ENCODE results near the gene ARIH1.
A peak's percentile ranks its signal among the peaks of the same experiment; 100 is the strongest.
"Not testable (repeated sequence)": the region's sequence is repeated elsewhere in the genome, so short reads cannot be mapped to it uniquely, and the experiment has no call there.

ARIH1 gene, protein sequence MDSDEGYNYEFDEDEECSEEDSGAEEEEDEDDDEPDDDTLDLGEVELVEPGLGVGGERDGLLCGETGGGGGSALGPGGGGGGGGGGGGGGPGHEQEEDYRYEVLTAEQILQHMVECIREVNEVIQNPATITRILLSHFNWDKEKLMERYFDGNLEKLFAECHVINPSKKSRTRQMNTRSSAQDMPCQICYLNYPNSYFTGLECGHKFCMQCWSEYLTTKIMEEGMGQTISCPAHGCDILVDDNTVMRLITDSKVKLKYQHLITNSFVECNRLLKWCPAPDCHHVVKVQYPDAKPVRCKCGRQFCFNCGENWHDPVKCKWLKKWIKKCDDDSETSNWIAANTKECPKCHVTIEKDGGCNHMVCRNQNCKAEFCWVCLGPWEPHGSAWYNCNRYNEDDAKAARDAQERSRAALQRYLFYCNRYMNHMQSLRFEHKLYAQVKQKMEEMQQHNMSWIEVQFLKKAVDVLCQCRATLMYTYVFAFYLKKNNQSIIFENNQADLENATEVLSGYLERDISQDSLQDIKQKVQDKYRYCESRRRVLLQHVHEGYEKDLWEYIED

DNA sequence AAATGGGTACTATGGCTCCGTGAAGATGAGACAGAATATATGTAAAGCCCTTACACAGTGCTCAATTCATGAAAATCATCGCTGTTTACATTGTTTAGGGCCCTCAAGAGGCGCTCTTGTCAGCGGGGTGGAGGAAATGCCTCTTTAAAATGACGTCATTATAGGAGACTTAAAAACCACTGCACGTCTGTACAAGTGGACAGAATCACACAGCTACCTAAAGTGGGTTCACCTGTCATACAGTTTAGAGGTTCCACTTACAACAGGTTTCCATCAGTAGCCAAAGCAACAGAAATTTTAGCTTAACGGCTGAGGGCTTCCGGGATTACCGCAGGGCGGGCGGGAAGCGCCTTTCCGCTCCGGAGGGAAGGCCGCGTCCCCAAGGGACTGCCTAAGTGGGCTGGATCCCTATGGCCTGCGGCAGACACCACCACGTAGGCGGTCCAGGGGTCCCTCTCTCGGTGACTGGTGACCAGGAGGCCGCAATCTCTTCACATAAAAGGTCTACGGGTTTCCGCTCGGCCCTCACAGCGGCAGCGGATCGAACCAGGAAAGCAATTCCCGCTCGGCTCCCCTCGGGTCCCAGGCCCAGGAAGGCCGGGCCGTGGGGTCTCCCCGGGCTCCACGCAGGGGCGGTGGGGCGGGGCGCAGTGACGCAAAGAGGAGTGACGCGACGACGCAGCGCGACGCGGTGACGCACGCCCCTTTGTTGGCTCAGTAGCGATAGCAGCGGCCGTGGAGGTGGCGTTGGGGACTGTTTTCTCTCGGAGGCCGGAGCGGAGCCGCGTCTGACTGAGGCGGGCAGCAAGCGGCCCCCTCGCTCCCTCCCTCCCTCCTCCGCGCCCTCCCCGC lies at the start of gene ARIH1:
TSS of gene ARIH1 (plus strand) at position 717 of the 852 bp plus-strand sequence. CDS start 310 bp downstream, outside the sequence.
- peak; percentile 94 for DNase-seq (ENCODE audit: low read depth)

DNA sequence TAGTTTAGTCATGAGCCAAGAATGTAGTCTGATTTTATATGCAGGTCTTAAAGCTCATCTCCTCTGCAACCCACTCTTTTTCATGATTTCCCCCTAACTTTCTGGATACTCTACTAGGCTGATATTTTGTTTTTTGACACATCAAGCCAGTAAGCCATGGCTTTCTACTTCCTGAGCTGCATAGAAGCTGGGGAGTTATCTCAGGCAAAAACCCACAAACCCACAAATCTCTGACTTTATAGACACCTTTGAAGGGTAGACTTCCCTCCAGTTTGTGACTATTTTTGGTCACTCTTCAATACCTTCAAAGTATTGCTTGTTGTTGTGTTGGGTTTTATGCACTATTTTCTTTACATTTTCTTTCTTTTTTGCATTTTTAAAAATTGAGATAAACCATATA lies 47.4 kb upstream of the ARIH1 start:
- no peak for DNase-seq (ENCODE audit: low read depth)

DNA sequence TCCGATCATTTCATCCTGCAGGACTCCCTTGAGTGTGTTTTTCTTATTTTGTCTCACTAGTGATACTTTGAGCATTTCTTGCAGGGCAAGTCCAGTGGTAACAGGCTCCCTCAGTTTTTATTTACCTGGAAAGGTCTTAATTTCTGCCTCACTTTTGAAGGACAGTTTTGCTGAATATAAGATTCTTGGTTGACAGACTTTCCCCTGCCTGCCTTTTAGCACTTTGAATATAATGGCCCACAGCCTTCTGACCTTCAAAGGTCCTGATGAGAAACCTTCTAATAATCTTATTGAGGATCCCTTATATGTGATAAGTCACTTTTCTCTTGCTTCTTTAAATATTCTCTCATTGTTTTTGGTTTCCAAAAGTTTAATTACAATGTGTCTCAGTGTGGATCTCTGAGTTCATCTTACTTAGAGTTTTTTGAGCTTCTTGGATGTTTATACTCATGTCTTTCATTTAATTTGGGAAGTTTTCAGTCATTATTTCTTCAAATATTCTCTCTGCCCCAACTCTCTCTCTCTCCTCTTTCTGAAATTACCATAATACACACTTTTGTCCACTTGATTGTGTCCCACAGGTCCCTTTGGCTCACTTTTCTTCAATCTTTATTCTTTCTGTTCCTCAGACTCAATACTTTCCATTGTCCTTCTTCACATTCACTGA lies 36.3 kb upstream of the ARIH1 start:
- no peak for DNase-seq (ENCODE audit: low read depth)

DNA sequence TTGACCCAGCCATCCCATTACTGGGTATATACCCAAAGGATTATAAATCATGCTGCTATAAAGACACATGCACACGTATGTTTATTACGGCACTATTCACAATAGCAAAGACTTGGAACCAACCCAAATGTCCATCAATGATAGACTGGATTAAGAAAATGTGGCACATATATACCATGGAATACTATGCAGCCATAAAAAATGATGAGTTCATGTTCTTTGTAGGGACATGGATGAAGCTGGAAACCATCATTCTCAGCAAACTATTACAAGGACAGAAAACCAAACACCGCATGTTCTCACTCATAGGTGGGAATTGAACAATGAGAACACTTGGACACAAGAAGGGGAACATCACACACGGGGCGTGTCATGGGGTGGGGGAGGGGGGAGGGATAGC lies 31.3 kb upstream of the ARIH1 start:
- not testable (repeated sequence) for DNase-seq (ENCODE audit: low read depth)

DNA sequence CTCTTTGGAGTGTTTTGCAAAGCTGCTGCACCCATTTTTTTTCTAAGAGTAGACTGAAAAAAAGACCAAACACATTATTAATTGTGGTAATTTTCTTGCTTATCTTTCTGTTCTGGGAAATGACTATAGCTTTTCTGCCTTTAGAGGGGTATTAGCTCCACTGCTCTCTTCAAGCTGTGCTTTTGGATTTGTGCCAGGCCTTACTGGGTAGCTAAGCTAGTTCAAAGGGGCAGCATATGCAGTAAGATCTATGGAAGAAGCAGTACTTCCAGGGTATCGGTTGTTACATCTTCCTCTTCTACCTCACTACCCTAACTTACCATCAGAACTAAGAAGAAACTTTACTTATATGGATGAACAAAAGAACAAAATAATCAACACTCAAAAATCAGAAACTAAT lies 28.7 kb upstream of the ARIH1 start:
- no peak for DNase-seq (ENCODE audit: low read depth)

DNA sequence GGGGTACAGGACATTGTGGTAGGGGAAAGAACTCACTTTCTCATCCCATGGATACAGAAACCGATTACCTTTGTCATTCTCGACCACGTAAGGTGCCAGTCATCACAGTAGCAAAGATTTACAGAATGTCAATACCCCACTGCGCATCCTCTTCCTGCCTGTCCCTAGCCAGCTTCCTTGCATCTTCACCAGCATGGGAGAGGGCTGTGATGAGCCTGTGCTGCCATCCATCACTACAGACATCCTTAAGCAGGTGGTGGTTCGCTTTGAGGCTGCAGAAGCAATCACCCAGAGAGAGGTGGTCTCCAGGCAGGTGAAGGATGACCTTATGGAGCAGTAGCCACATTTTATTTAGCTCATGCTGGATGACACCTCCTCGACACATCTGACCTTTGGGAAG lies 23.3 kb upstream of the ARIH1 start:
- no peak for DNase-seq (ENCODE audit: low read depth)

DNA sequence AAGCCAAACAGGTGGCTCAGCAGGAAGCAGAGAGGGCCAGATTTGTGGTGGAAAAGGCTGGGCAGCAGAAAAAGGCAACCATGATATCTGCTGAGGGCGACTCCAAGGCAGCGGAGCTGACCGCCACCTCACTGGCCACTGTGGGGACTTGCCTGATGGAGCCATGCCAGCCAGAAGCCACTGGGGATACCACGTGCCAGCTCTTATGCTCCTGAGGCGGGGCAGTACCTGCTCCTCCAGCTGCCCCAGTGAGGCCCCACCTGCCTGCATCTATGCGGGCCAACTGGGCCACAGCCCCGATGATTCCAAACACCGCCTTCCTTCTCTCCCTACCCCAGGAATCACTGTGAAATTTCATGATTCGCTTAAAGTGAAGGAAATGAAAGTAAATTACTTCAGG lies 22.9 kb upstream of the ARIH1 start:
- no peak for DNase-seq (ENCODE audit: low read depth)

DNA sequence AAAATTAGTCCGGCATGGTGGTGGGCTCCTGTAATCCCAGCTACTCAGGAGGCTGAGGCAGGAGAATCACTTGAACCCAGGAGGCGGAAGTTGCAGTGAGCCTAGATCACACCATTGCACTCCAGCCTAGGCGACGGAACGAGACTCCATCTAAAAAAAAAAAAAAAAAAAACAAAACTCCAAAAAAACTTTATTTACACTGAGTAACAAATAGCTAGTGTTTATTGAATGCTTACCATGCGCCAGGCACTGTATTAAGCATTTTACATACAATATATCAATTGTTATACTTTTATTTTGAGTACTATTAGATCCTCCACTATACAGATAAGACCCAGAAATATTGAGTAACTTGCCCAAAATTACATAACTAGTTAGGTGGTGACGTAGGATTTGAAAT lies 17.4 kb upstream of the ARIH1 start:
- DNase-seq (ENCODE audit: low read depth), result no peak

DNA sequence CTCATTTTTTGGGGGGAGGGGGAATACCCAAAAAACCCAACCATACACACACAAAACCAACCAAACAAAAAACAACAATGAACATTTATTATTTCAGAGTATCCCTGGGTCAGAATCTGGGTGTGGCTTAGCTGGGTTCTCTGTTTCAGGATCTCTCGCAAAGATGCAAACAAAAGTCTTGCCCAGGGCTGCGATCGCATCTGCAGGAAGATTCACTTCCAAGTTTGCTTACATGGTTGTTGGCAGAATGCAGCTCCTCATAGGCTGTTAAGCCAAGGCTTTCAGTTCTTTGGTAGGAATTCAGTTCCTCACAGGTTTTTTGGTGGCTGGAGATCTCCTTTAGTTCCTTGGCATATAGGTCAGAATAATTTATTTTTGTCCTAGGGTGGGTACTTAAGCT lies 13.7 kb upstream of the ARIH1 start:
- DNase-seq (ENCODE audit: low read depth), result no peak

DNA sequence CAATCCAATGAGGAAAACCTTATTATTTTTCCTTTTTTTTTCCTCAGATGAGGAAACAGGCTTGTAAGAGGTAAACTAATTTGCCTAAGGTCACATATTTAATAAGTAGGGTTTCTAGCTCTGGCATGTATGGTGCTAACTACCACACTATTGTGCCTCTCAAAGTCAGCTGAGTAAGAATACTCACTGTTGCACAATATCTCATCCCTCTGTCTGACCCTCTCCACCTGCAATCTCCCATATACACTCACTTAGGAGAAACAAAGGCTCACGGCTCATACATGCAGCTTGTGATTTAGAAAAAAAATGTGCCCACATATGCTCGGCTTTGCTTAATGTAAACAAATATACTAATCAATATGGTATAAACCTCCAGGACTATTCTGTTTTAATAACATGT lies 10.4 kb upstream of the ARIH1 start:
- DNase-seq (ENCODE audit: low read depth), result no peak

DNA sequence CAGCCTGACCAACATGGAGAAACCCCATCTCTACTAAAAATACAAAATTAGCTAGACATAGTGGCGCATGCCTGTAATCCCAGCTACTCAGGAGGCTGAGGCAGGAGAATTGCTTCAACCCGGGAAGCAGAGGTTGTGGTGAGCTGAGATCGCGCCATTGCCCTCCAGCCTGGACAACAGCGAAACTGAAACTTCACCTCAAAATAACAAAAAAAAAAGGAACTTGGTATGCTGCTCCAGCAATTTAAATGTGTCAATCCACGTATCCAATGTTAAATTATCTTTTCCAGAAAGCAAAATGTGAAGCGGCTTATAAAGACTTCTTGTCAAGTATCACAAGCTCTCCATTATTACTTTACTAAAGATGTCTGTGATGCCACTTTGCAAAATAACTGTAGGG lies 9.9 kb upstream of the ARIH1 start:
- no peak for DNase-seq (ENCODE audit: low read depth)

DNA sequence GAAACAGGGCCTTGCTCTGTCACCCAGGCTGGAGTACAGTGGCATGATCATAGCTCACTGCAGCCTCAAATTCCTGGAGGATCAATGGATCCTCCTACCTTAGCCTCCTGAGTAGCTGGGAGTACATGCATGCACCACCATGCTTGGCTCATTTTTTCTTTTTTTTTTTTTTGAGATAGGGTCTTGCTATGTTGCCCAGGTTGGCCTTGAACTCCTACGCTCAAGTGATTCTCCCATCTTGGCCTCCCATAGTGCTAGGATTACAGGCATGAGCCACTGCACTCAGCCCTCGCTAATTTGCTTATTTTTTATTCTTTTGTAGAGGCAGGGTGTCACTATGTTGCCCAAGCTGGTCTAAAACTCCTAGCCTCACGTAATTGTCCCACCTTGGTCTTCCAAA lies 6.0 kb upstream of the ARIH1 start:
- no peak for DNase-seq (ENCODE audit: low read depth)

DNA sequence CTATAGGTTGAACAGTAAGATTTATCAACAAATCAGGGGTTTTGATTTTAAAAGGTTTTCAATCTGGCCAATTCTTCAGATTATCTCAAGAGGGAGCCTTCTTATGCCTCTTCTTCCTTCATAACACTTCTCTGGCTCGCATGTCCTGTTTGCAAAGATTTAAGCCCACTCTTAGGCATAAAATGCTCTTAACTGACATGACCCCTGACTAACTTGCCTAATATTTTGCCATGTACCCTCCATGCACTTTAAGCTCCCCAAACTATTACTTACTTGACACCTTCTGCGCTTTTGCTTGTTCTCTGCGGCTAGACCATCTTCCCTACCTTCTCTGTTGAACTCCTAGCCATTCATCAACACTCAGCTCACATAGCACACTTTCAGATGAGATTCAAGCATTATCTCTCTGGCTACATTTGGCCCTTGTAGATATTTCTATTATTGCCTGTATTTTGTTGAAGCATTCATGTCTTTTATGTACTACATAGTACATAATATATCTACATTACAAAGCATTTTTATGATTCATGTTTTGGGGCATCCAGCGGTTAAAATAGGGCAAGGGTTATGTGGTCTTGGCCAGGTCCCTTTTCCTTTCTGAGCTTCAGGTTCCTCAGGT lies 1.0 kb upstream of the ARIH1 start:
- no peak for DNase-seq (ENCODE audit: low read depth)

DNA sequence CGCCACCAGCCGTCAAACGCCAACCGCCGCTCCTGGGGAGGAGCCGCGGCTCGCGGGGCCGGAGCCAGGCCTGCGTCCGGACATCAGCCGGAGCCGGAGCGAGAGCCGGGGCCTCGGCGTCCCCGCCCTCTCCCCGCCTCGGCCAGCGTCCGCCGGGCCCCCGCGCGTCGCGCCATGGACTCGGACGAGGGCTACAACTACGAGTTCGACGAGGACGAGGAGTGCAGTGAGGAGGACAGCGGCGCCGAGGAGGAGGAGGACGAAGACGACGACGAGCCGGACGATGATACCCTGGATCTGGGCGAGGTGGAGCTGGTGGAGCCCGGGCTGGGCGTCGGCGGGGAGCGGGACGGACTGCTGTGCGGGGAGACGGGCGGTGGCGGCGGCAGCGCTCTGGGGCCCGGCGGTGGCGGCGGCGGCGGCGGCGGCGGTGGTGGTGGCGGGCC lies 359 bp downstream of the ARIH1 start:
- no peak for DNase-seq (ENCODE audit: low read depth)

DNA sequence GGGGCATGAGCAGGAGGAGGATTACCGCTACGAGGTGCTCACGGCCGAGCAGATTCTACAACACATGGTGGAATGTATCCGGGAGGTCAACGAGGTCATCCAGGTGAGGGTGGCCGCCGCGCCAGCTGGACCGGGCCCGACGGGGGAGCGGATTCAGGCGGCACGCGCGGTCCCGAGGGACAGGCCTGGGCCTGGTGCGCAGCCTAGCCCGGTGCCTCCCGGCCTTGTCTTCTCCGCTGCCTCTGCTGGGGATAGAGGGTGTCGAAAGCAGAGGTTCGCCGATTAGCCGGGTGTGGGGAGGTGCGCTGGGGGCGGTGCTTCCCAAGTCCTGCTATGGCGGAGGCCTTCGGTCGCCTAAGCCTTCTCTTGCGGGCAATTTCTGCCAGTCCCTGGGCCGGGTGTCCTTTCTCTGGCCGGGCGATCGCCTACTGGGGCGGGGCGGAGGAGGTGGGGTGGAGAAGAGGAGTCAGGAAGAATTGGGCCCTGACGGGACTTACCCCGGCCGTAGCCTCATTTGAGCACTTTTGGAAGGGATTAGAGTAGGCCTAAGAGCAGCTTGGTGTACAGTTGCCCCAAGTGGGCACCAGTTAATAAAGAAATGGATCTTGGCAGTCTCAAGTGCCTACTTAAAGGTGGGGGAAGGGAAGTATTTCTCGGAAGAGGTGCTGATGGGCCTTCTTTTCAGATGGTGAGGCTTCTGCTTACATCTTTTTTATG lies 940 bp downstream of the ARIH1 start:
- DNase-seq (ENCODE audit: low read depth), result peak; percentile 74

DNA sequence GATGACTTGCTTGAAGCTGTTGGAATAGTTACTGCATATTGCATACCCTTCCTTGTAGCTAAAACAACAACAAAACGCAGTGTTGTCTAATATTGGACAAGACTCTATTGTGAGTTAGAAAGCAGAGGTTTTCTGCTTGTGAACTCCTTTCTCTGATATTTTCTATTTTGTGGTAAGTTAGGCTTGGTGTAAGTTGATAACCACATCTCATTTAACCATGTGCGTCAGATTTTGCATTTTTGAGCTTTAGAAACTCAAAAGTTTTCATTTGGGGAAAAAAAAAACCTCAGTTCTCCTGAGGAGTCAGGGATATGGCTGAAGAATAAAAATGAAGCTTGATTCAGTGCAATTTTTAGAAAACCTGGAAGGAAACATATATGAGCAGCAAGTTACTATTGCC lies 1.5 kb downstream of the ARIH1 start:
- no peak for DNase-seq (ENCODE audit: low read depth)

DNA sequence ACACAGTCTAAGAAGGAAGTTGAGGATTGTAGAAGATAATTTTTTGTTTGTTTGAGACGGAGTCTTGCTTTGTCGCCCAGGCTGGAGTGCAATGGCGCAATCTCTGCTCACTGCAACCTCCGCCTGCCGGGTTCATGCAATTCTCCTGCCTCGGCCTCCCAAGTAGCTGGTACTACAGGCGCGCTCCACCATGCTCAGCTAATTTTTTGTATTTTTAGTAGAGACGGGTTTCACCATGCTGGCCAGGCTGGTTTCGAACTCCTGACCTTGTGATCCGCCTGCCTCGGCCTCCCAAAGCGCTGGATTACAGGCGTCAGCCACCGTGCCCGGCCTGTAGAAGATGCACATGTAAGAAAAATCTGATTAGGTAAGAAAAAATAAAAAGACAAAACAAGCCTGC lies 2.2 kb downstream of the ARIH1 start:
- not testable (repeated sequence) for DNase-seq (ENCODE audit: low read depth)

DNA sequence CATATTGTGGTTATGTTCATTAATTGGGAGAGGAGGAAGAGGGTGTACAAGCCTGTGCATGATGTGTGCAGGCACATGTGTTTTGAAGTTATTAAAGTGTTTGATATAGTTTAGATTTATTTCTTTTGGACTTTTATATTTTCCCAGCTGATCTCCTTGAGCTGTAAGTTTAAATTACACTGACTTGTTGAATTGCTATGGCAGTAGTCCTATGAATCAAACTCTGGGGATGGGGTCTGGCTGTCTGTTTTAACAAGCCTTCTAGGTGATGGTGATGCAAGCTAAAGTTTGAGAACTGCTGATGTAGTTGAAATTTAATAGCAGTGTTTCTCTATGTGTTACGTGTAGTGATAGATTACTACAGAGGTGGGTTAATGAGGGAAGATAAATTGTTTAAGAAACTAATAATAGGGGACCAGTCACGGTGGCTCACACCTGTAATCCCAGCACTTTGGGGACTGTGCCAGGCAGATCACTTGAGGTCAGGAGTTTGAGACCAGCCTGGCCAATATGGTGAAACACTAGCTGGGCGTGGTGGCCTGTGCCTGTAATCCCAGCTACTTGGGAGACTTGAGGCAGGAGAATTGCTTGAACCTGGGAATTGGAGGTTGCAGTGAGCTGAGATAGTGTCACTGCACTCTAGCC lies 7.0 kb downstream of the ARIH1 start:
- no peak for DNase-seq (ENCODE audit: low read depth)

DNA sequence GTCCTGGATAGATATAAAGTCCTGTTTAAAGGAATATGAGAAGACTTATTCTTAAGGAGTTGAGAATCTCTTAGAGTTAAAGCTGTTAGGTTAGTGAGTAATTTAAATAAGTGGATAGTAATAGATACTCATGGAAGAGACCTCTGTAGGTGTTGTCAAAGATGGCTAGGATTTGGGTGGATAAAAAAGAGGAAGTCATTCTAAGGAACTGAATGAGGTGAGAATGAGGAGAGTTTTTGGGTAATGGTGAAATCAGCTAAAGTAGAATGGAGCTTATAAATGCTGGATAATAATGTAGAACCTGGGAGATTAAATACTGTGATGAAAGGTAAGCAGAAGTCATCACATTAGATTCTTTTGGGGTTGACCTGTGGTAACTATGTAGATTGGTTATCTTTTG lies 8.1 kb downstream of the ARIH1 start:
- no peak for DNase-seq (ENCODE audit: low read depth)

DNA sequence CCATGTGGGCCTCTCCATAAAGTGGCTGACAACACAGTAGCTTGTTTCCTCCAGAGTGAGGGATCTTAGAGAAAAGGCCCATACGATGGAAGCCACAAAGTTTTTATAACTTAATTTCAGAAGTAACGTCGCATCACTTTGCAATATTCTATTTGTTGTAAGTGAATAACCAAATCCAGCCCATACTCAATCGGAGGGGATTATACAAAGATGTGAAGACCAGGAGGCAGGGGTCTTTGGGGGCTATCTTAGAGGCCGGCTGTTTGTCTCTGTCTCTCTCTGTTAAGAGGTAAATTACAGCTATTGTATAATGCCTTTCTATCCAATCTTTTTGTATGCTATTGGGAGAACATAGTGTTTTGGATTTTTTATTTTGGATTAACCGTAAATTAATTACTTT lies 9.1 kb downstream of the ARIH1 start:
- DNase-seq (ENCODE audit: low read depth), result no peak

DNA sequence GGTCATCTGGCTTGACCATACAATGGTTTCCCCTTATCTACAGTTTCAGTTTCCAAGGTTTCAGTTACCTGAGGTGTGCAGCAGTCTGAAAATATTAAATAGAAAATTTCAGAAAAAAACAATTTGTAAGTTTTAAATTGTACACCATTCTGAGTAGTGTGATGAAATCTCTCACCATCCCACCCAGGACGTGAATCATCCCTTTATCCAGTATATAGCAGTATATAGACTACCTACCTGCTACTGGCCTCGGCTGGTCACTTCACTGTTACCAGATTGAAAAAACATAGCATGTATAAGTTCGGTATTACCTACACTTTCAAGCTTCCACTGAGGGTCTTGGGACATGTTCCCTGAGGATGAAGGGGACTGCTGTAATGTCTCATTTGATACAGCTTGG lies 12.0 kb downstream of the ARIH1 start:
- no peak for DNase-seq (ENCODE audit: low read depth)
